Esophagus muscularis mucosa (tissue), 4 donors: ENCODE data around the gene ERC2.

Experiments used
- EP300 ChIP-seq: sonication (generic); formaldehyde crosslinking; IDR thresholded peaks from one replicate; pipeline ENCODE4 v1.6.1; 2017; ENCODE audit warnings: antibody characterized with exemption
- POLR2A ChIP-seq: fragments of 450-650 bp; IDR thresholded peaks from one replicate; pipeline ENCODE4 v1.6.1; 2017; ENCODE audit warnings: antibody characterized with exemption, moderate library complexity, mild to moderate bottlenecking, low read depth
- TF ChIP-seq, protein P1 (sequence below), 3 experiments: fragments of 200-600 bp in 2 of 3; fragments of 450-650 bp in 1 of 3; sonication (generic) in 2 of 3; IDR thresholded peaks; one replicate each; pipeline ENCODE4 v1.5.1; 2017 to 2019; ENCODE audit warnings: antibody characterized with exemption in 3 of 3, mild to moderate bottlenecking in 2 of 3, moderate library complexity in 1 of 3

- TF ChIP-seq EP300 (no peak), POLR2A (no peak)
- TF ChIP-seq, protein P1, sequence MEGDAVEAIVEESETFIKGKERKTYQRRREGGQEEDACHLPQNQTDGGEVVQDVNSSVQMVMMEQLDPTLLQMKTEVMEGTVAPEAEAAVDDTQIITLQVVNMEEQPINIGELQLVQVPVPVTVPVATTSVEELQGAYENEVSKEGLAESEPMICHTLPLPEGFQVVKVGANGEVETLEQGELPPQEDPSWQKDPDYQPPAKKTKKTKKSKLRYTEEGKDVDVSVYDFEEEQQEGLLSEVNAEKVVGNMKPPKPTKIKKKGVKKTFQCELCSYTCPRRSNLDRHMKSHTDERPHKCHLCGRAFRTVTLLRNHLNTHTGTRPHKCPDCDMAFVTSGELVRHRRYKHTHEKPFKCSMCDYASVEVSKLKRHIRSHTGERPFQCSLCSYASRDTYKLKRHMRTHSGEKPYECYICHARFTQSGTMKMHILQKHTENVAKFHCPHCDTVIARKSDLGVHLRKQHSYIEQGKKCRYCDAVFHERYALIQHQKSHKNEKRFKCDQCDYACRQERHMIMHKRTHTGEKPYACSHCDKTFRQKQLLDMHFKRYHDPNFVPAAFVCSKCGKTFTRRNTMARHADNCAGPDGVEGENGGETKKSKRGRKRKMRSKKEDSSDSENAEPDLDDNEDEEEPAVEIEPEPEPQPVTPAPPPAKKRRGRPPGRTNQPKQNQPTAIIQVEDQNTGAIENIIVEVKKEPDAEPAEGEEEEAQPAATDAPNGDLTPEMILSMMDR (IDR thresholded peaks at IDR 0.05) = no peak
These were observed 164.2 kb downstream of the ERC2 start for GRCh38 chr3:56304069-56304468.
